Esophagus (tissue), 2 donors: Measurements from ENCODE around the gene NAPSA. TPM values are rescaled to one million over a fixed set of nuclear protein-coding genes. Genes with fewer than 3 reads are reported as not detected.

ENCODE experiments used
- H3K27ac ChIP-seq, 2 donors: one replicate each; pipeline ENCODE4 v1.5.1; 2013; ENCODE audit warnings: low read depth in 2 of 2, mild to moderate bottlenecking in 2 of 2, inconsistent platforms in 1 of 2, low read length in 1 of 2, moderate library complexity in 1 of 2
- H3K27me3 ChIP-seq, 2 donors: one replicate each; pipeline ENCODE4 v1.6.1; 2013; ENCODE audit warnings: low read length in 2 of 2, control low read depth in 1 of 2, mild to moderate bottlenecking in 1 of 2; ENCODE audit not compliant: insufficient read depth in 2 of 2, control insufficient read depth in 1 of 2
- H3K36me3 ChIP-seq, 2 donors: one replicate each; pipeline ENCODE4 v1.6.1; 2013; ENCODE audit warnings: low read length in 1 of 2; ENCODE audit not compliant: control insufficient read depth in 2 of 2, insufficient read depth in 2 of 2
- H3K4me1 ChIP-seq, 2 donors: one replicate each; pipeline ENCODE4 v1.6.1; 2013; ENCODE audit warnings: low read length in 1 of 2; ENCODE audit not compliant: control insufficient read depth in 2 of 2, insufficient read depth in 2 of 2
- H3K4me3 ChIP-seq, 2 donors: one replicate each; pipeline ENCODE4 v1.5.1; 2013; ENCODE audit warnings: low read length in 2 of 2, mild to moderate bottlenecking in 2 of 2, low read depth in 1 of 2, moderate library complexity in 1 of 2
- H3K9me3 ChIP-seq, 2 donors: one replicate each; pipeline ENCODE4 v1.6.1; 2013; ENCODE audit warnings: mild to moderate bottlenecking in 2 of 2, low read depth in 1 of 2, low read length in 1 of 2, moderate library complexity in 1 of 2; ENCODE audit not compliant: control insufficient read depth in 2 of 2, insufficient read depth in 1 of 2
- WGBS, 2 donors: extraction: QIAGEN DNeasy Blood & Tissue Kit; methylation state at CpG; one replicate each; pipeline ENCODE4 v1.1.7; 2013; 5-methylcytosine and 5-hydroxymethylcytosine counted together
- polyA plus RNA-seq, 2 donors: library from polyadenylated mRNA; stranded (reverse); fragments of 200-250 nt; gene quantifications; one replicate each; pipeline ENCODE4 v1.2.3, GENCODE V29; 2013
- donor health status: healthy with polysubstance abuse.
- donor health status: Bipolar disorder and iron deficiency.

The NAPSA gene
- polyA plus RNA-seq, 2 donors = 0.28 to 1.5 TPM

GRCh38 chr19:50320596-50320995 lies 44.8 kb downstream of the NAPSA start:
- Histone ChIP-seq H3K4me3 (no peak overlapping the region), H3K9me3 (peaks cover 0 to 2% of the 10 kb centered on the region in 2 donors), H3K36me3 (no peaks in the 10 kb centered on the region), H3K27me3 (peaks cover 0 to 7% of the 10 kb centered on the region in 2 donors), H3K27ac (no peak overlapping the region), H3K4me1 (peaks cover 4 to 11% of the 10 kb centered on the region in 2 donors)
- 87 to 88% methylated on average over 20 of the region's 20 CpGs for WGBS, 2 donors

DNA sequence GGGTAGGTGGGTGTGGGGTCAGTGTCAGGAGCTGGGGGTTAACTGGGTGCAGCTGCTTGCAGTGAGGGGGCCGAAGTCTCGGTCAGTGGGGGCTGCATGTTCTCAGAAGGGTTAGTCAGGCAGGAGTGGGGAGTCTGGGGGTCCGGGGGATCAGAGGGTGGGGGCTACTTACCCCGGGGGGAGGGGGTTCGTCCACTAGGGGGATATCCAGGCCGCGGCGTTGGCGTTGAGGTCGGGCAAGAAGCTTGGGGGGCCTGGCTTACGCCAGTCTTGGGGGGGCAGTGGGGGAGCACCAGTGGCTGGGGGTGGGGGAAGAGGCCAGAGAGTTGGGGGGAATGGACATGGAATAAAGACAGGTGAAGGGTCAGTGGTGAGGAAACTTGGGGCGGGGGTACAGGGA lies 45.4 kb downstream of the NAPSA start:
- Histone ChIP-seq H3K4me3 (no peak overlapping the region), H3K4me1 (peaks cover 0 to 9% of the 10 kb centered on the region in 2 donors), H3K27me3 (peaks cover 0 to 8% of the 10 kb centered on the region in 2 donors), H3K27ac (no peak overlapping the region), H3K36me3 (no peaks in the 10 kb centered on the region), H3K9me3 (peaks cover 0 to 2% of the 10 kb centered on the region in 2 donors)
- 91 to 93% methylated on average over 11 to 12 of the region's 12 CpGs for WGBS, 2 donors

DNA sequence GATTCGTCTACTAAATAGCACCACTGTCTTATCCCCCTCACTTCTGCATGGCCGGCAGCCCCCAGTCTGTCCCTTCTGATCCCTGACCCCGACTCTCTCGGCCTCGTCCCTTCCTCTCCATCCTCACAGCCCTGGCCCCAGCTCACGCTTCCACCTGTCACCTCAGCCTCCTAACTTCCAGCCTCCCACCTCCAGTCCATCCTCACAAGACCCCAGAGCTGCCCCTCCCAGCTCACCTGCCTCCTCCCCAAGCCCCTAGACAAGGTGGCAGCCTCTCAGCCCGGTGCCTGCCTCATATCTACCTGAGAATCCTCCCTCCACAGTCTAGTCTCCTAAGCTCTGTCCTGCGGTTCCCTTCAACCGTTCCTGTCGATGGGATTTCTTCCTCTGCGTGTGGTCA lies 46.3 kb downstream of the NAPSA start:
- H3K27me3 ChIP-seq = peaks cover 0 to 15% of the 10 kb centered on the region in 2 donors
- H3K36me3 ChIP-seq = no peaks in the 10 kb centered on the region
- peaks cover 0 to 5% of the 10 kb centered on the region in 2 donors for H3K4me1 ChIP-seq
- no peak overlapping the region for H3K27ac ChIP-seq
- 80 to 84% methylated on average over 11 of the region's 11 CpGs for WGBS, 2 donors
- H3K9me3 ChIP-seq = peaks cover 0 to 2% of the 10 kb centered on the region in 2 donors
- H3K4me3 ChIP-seq = no peak overlapping the region

DNA sequence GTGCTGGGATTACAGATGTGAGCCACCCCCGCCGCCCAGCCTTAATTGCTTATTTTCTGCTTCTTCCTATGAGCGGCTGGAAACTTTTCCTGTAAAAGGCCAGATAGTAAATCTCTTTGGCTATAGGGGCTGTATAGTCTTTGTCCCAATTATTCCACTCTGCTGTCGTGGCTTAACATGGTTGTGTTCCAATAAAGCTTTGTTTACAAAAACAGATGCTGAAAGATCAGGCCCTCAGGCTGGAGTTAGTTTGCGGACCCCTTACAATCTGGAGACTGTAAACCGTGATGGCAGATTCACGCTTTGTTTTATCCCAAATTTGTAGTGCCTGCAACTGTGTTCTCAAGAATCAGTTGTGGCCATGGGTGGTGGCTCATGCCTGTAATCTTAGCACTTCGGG lies 47.0 kb downstream of the NAPSA start:
- 86 to 92% methylated on average over 8 of the region's 8 CpGs for WGBS, 2 donors
- Histone ChIP-seq H3K27ac (no peak overlapping the region), H3K36me3 (no peaks in the 10 kb centered on the region), H3K4me3 (no peak overlapping the region), H3K9me3 (peaks cover 0 to 2% of the 10 kb centered on the region in 2 donors), H3K4me1 (no peaks in the 10 kb centered on the region), H3K27me3 (peaks cover 0 to 15% of the 10 kb centered on the region in 2 donors)

GRCh38 chr19:50317115-50317514 lies 48.3 kb downstream of the NAPSA start:
- Histone ChIP-seq H3K27me3 (peaks cover 0 to 18% of the 10 kb centered on the region in 2 donors), H3K4me3 (no peak overlapping the region), H3K9me3 (peaks cover 0 to 2% of the 10 kb centered on the region in 2 donors), H3K4me1 (no peaks in the 10 kb centered on the region), H3K27ac (no peak overlapping the region), H3K36me3 (no peaks in the 10 kb centered on the region)
- WGBS, 2 donors = 68 to 76% methylated on average over 4 of the region's 4 CpGs

- Histone ChIP-seq H3K4me3 (no peak overlapping the region), H3K27ac (no peak overlapping the region), H3K36me3 (no peaks in the 10 kb centered on the region), H3K9me3 (peaks cover 0 to 2% of the 10 kb centered on the region in 2 donors), H3K4me1 (no peaks in the 10 kb centered on the region), H3K27me3 (peaks cover 0 to 18% of the 10 kb centered on the region in 2 donors)
- WGBS, 2 donors = 2 to 9% methylated on average over 16 to 18 of the region's 18 CpGs
Observed at GRCh38 chr19:50315773-50316448, 49.5 kb downstream of the NAPSA start.

DNA sequence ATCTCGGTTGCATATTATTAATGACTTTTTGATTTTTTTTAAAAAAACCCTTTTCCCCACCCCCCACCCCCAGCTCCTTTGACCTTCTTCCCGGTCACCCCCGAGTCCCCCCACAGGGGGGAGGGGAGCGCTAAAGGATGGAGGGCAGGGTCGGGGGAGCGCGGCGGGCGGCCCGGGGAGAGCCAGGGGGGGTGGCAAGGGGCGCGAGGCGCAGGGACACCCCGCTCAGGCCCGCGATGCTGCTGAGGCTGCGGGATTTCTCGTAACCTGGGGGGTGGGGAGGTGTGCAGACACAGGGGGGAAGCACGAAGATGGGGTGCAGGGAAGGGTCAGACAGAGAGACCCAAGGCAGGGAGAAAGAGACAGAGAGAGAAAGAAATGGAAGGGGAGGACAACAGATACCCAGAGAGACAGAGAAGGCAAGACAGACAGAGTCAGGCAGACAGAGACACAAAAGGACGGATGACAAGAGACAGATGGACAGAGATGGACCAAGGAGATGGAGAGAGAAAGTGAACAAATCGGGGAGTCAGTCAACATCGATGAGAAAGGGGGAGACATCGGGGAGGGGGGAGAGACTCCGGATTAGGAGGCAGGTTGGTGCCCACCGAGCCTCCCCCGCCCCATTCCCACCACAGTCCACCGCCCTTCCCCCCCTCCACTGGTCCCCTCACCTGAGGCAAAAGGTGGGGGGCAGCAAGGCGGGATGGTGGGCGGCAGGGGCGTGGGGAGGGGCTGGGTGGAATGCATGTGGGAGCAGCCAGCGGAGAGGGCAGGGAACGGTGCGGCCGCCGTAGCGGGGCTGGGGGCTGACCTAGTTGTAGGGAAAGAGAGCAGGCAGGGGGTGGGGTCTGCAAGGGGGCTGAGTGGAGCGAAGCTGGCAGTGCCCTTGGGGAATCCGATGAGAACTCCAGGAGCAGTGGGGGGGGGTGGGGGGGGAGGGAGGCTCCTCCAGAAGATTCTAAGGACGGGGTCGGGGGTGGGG lies 50.4 kb downstream of the NAPSA start:
- peaks cover 0 to 18% of the 10 kb centered on the region in 2 donors for H3K27me3 ChIP-seq
- H3K27ac ChIP-seq = no peak overlapping the region
- peaks cover 0 to 2% of the 10 kb centered on the region in 2 donors for H3K9me3 ChIP-seq
- H3K4me1 ChIP-seq = no peaks in the 10 kb centered on the region
- H3K4me3 ChIP-seq = no peak overlapping the region
- WGBS, 2 donors = 4 to 5% methylated on average over 39 to 40 of the region's 40 CpGs
- no peaks in the 10 kb centered on the region for H3K36me3 ChIP-seq

DNA sequence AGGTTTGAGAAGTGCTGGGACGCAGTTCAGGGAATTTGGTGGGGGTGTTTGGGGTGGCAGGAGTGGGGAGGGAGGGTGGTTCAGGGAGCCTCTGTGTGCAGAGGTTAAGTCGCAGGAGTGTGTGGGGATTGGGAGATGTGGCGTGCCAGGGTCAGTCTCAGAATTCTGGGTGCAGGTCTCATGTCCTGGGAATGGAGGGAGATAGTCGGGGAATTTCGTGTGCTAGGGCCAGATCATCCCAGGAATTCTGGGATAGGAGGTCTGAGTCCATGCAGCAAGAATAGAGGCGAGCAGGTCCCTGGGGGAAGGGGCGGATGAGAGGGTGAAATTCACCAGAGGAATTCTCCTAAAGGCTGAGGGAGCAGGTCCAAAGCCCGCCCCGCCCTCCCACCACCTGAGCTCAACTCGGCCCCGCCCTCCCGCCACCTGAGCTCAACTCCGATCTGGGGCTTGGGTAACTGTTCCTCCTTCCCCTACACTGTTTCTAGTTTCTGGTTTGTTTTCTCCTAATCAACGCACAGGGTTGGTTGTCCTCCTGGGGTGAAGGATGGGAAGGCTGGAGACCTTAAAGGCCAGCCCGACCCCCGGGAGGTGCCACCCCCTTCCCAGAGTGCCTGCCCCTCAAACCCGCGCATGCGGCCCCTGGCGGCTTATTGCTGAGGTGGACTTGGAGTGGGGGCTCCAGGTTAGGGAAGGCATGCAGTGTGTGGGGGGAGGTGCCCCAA lies 51.5 kb downstream of the NAPSA start:
- WGBS, 2 donors = 3 to 4% methylated on average over 20 of the region's 20 CpGs
- Histone ChIP-seq H3K27me3 (peaks cover 0 to 18% of the 10 kb centered on the region in 2 donors), H3K9me3 (peaks cover 0 to 2% of the 10 kb centered on the region in 2 donors), H3K27ac (no peak overlapping the region), H3K36me3 (peaks cover 0 to 4% of the 10 kb centered on the region in 2 donors), H3K4me3 (no peak overlapping the region), H3K4me1 (no peaks in the 10 kb centered on the region)
